CD4-positive, alpha-beta T cell treated with Interleukin-6 for 4 hours (primary cell): ENCODE data around the gene LILRB4.
"Not testable (repeated sequence)": the region's sequence is repeated elsewhere in the genome, so short reads cannot be mapped to it uniquely, and the experiment has no call there.

ENCODE experiments used
- DNase-seq: peaks from one replicate; pipeline ENCODE4 v3.0.0-alpha.2; 2020; ENCODE audit warnings: mixed read lengths

Gene LILRB4

DNA sequence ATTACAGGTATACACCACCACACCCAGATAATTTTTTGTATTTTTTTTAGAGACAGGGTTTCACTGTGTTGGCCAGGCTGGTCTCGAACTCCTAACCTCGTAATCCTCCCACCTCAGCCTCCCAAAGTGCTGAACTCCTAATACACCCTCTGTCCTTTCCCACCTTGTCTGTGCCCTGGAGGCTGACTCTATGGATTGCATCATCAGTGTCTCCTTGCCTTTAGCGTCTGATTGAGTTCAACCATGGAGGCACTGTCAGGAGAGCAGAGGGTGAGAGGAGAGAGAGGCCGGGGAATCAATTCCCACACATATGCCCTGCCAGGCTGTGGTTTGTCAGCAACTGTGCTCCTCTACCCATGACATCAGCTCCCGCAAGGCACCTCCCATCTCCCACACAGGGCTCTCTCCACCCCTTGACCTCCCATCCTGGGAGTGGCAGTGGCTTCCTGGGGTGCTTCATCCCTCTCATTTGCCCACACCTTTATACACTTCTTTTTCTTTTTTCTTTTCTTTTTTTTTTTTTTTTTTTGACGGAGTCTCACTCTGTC lies 12.6 kb upstream of the LILRB4 start:
- DNase-seq, result no peak

DNA sequence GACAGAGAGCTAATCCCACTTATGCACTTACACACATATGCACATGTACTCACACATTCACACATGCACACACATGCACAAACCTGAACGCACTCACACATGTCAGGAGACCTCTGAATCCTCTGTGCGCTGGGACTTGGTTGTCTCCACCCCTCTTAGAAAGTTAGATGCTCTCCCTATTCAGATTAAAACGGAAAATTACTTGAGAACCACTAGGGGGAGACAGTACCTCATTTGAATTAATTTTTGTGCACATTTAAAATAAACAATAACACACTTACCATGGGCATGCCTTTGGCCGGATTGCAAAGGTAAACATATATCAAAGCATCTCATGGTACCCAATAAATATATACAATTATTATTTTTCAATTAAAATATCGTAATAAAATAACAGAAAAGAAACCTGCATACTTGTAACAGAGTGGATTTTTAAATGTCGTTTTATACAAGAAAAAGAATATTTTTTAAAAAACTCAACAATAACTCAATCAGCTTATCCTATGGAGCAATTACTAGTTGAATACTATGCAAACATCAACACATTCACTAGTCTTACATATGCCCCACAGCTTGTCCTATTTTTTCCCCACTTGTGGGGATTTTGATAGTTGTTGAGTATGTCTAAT lies 9.5 kb upstream of the LILRB4 start:
- DNase-seq, result no peak

DNA sequence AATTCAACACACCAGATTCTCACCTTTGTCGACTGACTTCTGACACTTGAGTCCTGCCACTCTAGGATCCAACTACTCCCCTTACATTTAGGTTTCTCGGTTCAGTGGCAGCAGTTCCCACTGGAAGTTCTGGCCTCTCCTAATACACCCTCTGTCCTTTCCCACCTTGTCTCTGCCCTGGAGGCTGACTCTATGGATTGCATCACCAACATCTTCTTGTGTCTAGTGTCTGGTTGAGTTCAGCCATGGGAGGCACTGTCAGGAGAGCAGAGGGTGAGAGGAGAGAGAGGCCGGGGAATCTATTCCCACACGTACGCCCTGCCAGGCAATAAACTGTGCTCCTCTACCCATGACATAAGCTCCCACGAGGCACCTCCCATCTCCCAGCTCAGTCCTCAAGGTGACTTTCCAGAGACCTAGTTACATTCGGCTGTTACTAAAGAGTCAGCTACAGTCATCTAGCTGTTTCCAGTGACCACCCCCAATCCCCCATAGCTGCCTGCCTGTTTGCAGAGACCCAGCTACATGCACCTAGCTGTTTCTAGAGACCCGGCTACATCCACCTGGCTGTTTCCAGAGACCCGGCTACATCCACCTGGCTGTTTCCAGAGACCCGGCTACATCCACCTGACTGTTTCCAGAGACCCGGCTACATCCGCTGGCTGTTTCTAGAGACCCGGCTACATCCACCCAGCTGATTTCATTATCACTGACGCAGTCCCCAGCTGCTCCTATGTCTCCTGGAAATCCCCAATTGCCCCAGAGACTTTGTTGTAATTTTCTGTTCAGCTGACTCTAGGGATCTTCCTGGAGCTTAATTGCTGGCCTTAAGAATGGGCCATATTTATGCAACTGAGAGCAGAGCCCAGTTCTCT lies 8.1 kb upstream of the LILRB4 start:
- no peak for DNase-seq

DNA sequence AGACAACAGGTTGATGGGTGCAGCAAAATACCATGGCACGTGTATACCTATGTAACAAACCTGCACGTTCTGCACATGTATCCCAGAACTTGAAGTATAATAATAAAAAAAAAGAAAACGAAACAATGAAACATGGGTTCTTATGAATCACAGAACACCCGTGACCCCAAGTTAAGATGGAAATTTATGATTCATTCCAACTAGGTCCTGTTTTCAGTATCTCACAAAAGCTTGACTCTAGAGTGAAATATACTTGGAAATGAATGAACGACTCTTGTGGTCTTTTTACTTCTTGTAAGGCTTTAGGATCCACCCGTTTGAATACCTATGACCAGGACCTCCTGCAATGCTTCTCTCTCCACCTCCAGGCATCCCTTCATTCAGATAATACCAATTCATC lies 3.5 kb upstream of the LILRB4 start:
- no peak for DNase-seq

DNA sequence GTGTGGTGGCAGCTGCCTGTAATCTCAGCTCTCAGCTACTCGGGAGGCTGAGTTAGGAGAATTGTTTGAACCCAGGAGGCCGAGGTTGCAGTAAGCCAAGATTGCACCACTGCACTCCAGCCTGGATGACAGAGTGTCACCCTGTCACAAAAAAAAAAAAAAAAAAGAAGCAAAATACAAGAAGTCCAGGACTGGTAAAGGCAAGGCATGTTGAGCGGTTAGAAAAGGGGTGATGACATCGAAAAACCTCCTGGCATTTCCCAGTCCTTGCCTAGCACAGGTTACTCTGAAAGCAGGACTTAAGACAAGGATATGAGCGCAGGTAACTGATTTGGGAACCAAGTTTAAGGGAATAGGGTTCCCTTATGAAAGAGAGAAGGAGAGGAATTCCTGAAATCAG lies 2.5 kb upstream of the LILRB4 start:
- no peak for DNase-seq

DNA sequence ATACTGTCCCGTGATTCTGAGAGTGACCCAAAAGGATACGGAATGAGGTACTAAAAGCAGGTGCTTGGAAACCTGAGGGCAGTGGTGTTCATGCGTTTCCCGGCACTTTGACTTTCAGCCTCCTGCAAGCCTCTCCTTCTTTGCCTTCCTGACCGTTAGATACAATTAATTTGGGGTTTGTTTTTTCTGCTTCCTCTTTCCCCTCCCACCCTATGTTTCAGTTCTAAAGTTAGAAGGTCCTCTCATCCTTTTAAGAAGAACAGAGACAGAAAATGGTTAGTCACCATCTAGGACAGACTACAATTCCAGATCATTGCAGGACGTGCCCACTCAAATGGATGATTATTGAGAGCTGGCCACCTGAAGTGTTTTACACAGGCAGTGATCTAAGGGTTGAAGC lies 1.8 kb upstream of the LILRB4 start:
- no peak for DNase-seq

DNA sequence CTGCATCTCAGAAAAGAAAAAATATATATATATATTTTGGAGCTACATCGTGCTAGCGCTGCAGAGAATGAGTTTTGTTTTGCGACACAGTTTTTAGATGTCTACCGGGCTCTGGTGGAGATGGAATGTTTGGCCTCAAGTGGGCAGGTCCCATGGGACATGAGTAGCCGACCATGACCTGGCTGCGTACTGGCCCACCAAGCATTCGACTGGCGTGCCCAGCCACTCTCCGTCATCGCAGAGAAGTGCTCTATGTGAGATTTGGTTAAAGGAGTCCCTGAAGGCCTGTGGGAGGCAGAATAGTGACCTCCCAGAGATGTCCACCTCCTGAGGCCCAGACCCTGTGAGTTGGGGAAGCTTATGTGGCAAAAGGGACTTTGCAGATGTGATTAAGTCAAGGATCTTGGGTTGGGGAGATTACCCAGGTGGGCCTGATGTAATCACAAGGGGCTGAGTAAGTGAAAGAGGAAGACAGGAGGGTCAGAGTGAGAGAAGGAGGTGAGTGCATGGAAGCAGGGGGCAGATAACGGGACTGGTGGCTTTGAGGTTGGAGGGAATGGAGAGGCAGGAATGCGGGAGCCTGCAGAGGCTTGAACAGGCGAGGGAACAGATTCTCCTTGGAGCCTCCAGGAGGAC lies 821 bp upstream of the LILRB4 start:
- DNase-seq, result no peak

DNA sequence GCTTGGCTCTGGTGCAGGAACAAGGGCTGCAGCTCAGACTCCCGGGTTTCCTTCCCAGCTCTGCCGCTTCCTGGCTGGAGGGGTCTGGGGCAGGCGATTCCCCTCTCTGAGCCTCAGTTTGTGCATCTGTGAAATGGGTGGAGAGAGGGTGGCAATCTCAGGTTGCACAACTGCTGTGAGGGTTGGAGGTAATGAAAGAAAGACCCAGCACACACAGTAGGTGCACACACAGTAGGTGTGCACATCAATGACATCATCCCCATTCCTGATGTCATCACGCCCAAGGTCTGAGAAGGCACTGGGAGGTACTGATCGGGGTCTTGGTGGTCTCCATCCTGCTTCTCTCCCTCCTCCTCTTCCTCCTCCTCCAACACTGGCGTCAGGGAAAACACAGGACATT lies 2.7 kb downstream of the LILRB4 start:
- DNase-seq, result no peak

DNA sequence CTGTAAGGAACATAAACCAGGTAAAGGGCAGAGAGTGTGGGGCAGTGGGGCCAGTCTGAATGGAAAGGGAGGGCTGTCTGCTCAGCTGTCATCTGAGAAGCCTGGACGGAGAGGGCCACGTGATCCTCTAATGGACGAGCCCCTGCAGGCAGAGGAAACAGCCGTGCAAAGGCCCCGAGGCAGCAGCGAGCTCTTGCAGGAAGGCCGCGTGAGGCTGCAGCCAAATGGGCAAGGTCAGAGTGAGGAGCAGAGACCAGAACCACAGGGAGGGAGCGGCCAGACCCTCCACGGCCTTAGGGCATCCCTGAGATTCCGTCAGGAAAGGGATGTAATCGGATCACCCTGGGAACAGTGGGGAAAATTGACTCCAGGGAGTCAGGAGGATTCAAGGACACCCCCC lies 4.4 kb downstream of the LILRB4 start:
- DNase-seq, result no peak

DNA sequence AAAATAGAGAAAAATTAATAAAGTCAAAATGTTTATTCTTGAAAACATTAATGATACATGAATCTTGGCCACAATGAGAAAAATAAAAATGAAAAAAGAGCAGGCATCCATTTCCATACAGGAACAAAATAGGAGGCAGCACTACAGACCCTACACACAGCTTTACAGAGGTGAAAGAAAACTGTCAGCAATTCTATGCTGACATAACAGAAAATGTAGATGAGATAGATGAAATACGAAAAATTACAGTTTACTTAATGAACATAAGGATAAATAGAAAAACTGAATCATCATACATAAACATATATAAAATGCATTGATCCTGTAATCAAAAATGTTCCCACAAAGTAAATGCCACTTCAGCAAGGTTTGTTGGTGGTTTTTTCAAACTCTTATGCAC lies 5.6 kb downstream of the LILRB4 start:
- no peak for DNase-seq

DNA sequence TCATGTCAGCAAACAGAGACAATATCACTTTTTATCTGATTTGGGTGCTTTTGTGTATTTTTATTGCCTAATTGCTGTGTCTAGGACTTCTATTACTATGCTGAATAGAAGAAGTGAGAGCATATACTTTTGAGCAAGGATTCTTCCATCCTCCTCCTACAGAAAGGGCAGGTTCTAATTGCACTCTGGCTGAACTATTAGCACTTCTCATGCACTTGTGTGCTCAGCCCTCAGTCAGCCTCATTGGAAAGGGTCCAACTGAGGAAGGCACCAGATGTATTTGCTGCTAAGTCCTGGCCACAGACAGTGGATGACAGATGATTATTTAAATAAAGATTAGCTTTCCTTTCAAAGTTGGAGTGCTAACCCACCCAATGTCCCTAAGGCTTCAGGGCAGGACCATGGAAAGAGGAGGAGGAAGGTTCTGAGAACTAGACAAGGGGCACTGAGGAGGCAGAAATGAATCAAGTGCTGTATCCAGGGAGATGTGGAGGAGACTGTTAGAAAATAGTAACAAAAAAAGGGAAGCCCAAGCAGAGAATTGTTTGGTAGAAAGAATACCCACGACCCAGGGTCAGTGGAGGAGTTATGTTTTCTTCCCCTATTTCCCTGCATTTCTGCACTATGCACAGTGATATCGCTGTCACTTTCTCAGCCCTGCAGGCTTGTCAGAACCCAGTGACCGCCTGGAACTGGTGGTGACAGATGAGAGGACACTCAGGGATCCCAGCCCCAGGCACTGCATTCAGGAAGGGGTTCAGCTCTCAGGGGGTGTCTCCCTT lies 8.0 kb downstream of the LILRB4 start:
- DNase-seq, result no peak

DNA sequence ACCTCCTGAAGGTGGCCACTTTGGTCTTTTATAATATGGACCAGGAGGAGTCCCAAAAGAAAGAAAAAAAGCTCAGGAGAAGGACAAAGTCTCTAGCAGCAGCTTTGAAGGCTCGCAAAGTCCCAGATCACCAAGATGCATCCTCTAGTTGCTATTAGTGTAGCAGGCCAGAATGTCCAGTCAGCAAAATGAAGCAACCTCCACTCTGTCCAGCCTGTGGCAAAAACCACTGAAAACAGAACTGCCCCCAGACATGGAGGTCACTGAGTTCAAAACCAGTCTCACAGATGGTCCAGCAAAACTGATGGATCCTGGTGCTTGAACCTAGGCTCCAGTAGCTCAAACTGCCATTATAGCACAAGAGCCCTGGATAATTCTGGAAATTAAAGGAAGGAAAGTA lies 10.4 kb downstream of the LILRB4 start:
- DNase-seq, result no peak

DNA sequence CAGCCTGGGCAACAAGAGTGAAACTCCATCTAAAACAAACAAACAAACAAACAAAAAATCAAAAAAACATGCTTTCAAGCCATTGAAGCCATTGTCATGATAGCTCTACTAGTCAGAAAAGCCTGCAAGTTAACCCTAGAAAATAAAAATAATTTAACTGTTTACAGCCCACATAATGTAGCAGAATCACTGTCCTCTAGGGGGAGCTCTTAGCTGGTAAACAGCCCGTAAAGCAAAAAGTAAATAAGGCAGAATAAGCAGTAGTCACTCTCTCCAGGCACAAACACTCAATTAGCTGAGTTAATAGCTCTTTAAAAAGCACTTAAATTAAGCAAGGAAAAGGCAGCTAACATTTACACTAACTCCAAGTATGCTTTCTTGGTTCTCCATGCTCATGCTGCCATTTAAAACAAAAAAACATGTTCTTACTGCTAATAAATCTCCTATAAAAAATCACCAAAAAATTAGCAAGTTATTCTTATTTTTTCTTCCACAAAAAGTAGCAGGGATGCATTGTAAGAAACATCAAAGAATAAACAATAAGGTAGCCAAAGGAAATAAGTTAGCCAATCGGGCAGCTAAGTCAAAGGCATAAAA lies 11.3 kb downstream of the LILRB4 start:
- no peak for DNase-seq

DNA sequence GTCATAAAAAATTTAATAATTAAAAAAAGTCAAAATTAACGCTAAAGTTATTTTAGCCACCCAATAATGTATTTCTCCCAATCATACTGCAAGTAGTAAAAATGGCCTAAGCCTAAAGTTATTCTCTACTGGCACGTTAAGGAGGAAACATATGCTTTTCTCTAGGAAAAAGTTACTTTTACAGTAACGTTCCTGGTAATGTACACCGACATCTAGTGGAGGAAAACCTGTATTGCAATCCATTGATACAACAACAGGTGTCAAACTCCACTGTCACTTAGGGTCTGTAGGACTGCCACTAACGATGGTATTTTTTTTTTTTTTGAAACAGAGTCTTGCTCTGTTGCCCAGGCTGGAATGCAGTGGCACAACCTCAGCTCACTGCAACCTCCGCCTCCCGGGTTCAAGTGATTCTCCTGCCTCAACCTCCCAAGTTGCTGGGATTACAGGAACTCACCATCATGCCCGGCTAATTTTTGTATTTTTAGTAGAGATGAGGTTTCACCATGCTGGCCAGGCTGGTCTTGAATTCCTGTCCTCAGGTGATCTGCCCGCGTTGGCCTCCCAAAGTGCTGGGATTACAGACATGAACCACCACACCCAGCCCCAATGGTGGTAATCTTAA lies 13.5 kb downstream of the LILRB4 start:
- not testable (repeated sequence) for DNase-seq

DNA sequence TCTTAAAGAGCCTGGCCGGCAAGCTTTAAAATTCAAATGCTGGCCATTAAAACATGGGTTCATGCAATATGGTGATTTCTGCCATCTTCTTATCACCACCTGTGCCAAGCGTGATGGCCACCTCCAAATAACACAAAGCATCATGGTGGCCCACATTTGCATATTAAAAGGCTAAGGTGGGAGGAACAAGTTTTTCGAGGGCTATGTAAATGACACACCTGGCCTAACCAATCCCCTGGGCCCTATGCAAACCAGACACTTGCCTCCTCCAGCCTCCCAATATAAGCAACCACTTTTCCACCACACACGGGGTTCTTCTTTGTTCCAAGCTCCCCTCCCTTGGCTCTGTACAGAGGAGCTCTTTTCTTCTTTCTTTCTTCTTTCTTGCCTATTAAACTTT lies 14.4 kb downstream of the LILRB4 start:
- DNase-seq, result no peak

DNA sequence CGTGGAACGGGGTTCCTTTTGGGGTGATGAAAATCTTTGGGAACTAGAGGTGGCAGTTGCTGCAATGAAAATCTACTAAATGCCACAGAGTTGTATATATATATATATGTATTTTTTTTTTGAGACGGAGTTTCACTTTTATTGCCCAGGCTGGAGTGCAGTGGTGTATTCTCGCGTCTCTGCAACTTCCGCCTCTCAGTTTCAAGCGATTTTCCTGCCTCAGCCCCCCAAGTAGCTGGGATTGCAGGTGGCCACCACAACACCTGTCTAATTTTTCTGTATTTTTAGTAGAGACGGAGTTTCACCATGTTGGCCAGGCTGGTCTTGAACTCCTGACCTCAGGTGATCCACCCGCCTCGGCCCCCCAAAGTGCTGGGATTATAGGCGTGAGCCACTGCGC lies 18.8 kb downstream of the LILRB4 start:
- DNase-seq, result not testable (repeated sequence)

DNA sequence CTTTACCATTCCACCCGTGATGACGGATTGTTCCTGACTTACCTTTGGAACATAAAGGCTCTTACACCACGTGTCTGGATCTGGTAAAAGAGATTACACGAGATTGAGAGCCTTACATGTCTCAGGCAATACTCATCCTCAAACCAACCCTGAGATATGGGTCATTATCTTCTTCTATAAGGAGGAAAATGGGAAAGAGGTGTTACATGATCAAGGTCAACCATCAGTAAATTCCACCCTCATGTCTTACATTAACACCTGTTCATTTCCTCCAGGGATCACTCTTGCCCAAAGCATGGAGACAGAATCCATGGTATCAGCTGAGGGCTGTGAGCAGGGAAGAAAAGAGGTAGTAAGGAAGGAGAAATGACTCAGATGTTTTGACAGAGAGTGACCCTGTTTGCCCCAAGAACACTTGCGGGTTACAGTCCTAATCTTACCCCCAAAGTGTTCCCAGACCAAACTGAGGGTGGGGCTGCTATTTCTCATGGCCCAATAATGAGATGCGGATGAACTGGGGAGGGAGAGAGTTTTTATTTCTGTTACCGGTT lies 19.6 kb downstream of the LILRB4 start:
- no peak for DNase-seq

DNA sequence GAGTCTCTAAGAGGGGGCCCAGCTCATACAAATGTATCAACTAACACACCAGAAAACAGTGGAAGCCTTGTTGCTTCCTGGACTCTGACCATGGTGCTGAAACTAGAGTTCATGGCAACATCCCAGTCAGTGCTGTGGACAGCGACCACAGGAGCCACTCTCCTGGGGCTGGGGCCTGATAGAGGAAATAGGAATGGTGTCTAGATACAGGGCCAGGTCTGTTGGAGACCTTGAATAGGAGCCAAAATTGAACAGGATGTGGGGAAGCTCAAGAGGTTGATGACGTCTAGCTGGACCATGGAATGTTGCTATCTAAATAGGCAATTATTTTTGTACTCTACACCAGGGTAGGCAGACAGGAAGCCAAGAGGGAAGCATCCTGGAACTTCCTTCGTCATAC lies 21.7 kb downstream of the LILRB4 start:
- DNase-seq, result no peak

DNA sequence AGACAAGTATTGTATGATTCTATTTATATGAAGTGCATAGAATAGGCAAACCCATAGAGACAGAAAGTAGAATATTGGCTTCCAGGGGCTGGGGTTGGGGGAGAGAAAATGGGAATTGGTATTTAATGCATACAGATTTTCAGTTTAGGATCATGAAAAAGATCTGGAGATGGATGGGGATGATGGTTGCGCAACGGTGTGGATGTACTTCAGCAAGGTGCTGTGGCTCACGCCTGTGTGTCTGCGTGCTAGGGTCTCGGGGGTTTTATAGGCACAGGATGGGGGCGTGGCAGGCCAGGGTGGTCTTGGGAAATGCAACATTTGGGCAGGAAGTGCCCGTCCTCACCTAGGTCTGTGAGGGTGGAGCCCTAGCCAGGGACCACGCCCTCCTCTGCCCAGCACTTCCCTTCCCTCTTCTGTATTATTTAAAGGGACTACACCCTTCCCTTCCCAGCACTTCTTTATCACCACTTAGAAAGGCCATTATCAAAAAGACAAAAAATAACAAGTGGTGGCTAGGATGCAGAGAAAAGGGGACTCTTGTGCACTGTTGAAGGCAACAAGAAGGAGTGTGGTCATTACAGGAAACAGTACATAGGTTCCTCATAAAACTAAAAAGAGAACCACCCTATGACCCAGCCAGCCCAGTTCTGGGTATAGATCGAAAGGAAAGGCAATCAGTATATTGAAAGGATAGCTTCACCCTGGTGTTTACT lies 29.0 kb downstream of the LILRB4 start:
- DNase-seq, result no peak

DNA sequence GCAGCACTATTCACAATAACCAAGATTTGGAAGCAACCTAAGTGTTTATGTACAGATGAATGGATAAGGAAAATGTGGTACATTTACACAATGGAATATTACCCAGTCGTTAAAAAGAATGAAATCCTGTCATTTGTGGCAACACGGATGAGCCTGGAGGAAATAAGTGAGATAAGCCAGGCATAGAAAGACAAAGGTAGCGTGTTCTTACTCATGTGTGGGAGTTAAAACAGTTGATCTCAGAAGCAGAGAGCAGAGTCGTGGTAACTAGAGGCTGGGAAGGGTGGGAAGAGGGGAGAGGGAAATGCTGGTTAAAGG lies 29.5 kb downstream of the LILRB4 start:
- no peak for DNase-seq

DNA sequence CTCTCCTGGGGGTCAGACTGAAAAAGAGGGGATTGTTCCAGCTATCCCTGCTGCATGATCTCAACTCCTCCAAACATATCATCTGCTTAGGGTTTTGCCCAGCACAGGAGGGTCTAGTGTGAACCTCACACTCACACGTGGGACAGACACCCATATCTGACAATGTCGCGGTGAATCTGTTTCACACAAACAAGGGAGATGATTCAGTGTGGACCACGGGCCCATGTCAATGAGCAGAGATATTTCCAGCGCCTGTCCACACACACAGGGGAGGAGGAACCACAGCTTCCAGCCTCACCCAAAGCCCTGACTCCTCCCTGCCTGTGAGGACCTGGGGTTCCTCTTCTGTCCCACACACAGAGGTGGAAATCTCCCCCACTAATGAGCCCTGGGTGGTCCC lies 31.9 kb downstream of the LILRB4 start:
- no peak for DNase-seq
